Panc1 (cell line): Measurements from ENCODE around the gene CLGN. TPM values are rescaled to one million over a fixed set of nuclear protein-coding genes. Genes with fewer than 3 reads are reported as not detected.

ENCODE experiments used
- ATAC-seq: fragments of 200-7000 bp; cut with Tn5 transposase; 2 replicates; pipeline ENCODE4 v1.9.1; 2020; ENCODE audit warnings: mild to moderate bottlenecking, moderate library complexity
- BruUV-seq: library from RNA; stranded (reverse); fragments of 400-500 nt; replicated peaks from 2 replicates; lab custom pipeline; 2021; lab: Mats Ljungman, UMichigan
- CTCF ChIA-PET: fragments of 300-600 bp; sonication (Branson Sonifier 250); formaldehyde crosslinking; loops from one replicate; lab custom pipeline; 2022; ENCODE audit warnings: antibody characterized with exemption; lab: Charles Lee
- POLR2A ChIA-PET: fragments of 300-600 bp; sonication (Branson Sonifier 250); formaldehyde crosslinking; loops from one replicate; lab custom pipeline; 2022; ENCODE audit warnings: antibody characterized with exemption; lab: Charles Lee
- DNase-seq: peaks from one replicate; pipeline ENCODE4 v3.0.0-alpha.2; 2010; ENCODE audit warnings: low read depth, low spot score
- H3K27ac ChIP-seq: 2 replicates; pipeline ENCODE4 v1.5.1; 2011; ENCODE audit warnings: mild to moderate bottlenecking, low read length, inconsistent platforms
- H3K27me3 ChIP-seq: fragments of 200-500 bp; sonication (Bioruptor generic); 2 replicates; pipeline ENCODE4 v1.6.0; 2014; ENCODE audit warnings: low read length, inconsistent platforms; ENCODE audit not compliant: control insufficient read depth, insufficient read depth
- H3K36me3 ChIP-seq: fragments of 200-500 bp; sonication (Bioruptor generic); 2 replicates; pipeline ENCODE4 v1.5.1; 2014; ENCODE audit warnings: inconsistent platforms, mild to moderate bottlenecking, low read length, moderate library complexity; ENCODE audit not compliant: control insufficient read depth, insufficient read depth
- H3K4me1 ChIP-seq: 2 replicates; pipeline ENCODE4 v1.5.1; 2011; ENCODE audit warnings: inconsistent platforms, mild to moderate bottlenecking, low read length, moderate library complexity; ENCODE audit not compliant: control insufficient read depth, insufficient read depth
- H3K4me3 ChIP-seq, 2 experiments: 2 replicates each; pipeline ENCODE4 v1.5.1; 2011 to 2012; ENCODE audit warnings: low read depth in 2 of 2, low read length in 2 of 2, mild to moderate bottlenecking in 2 of 2, inconsistent platforms in 1 of 2, moderate library complexity in 1 of 2
- H3K9me3 ChIP-seq: fragments of 200-500 bp; sonication (Bioruptor generic); 2 replicates; pipeline ENCODE4 v1.5.1; 2014; ENCODE audit warnings: low read depth, mild to moderate bottlenecking, inconsistent platforms, low read length, moderate library complexity; ENCODE audit not compliant: control insufficient read depth, insufficient read depth
- POLR2AphosphoS5 ChIP-seq: IDR thresholded peaks from 2 replicates; pipeline ENCODE4 v1.6.1; 2012; ENCODE audit warnings: mild to moderate bottlenecking, low read depth, low read length, moderate library complexity
- SIN3A ChIP-seq: IDR thresholded peaks from 2 replicates; pipeline ENCODE4 v1.6.1; 2012; ENCODE audit warnings: low read depth, mild to moderate bottlenecking, low read length, moderate library complexity, borderline replicate concordance; ENCODE audit not compliant: insufficient read depth
- TCF7L2 ChIP-seq: IDR thresholded peaks from 2 replicates; pipeline ENCODE4 v1.6.1; 2011; ENCODE audit warnings: mild to moderate bottlenecking, low read depth, low read length, inconsistent platforms
- in situ Hi-C: cut with HindIII; loops from 2 replicates; pipeline ENCODE4 v1.10.0; 2016; ENCODE audit warnings: low sequenced_read_pairs, low pct_unique_long_range_greater_than_20kb
- intact Hi-C: fragments of 100-400 bp; cut with micrococcal nuclease; formaldehyde crosslinking; loops from one replicate; pipeline ENCODE4 v1.10.0; 2022; ENCODE audit not compliant: unreplicated experiment
- total RNA-seq: library from RNA; stranded (reverse); gene quantifications from one replicate; pipeline ENCODE4 v1.2.1, GENCODE V29; 2021; ENCODE audit not compliant: unreplicated experiment
- TF ChIP-seq, protein P1 (sequence below): fragments of 450-650 bp; IDR thresholded peaks from 2 replicates; pipeline ENCODE4 v1.5.1; 2017; ENCODE audit warnings: mild to moderate bottlenecking
- TF ChIP-seq, protein P2 (sequence below), 2 experiments: IDR thresholded peaks; 2 replicates each; pipeline ENCODE4 v1.6.1; 2011 to 2012; ENCODE audit warnings: low read depth in 2 of 2, control low read depth in 1 of 2, low read length in 1 of 2, mild to moderate bottlenecking in 1 of 2, moderate library complexity in 1 of 2; ENCODE audit not compliant: insufficient read depth in 1 of 2

CLGN gene
- total RNA-seq, 1 experiment from 2014 or later = 5.4 TPM

DNA sequence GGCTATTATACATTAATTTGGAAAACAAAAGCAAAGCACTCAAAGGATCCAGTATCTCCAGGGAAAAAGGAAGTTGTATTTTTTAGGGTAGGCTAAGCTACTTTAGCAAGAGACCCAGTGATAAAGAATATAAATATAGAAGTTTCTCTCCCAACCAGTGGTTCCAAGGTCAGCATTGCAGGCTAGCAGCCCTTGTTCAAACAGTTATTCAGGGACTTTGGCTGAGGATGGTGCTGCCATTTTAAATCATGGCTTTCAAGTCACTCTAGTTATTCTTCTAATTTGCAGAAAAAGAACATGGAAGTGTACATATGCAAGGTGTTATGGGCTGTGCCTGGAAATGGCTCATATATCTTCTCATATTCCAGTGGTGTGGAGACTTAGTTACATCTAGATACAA, 44.7 kb downstream of the CLGN start:
- Histone ChIP-seq H3K36me3 (peaks cover 3% of the 10 kb centered on the region; the same call in 1 of the 2 replicates), H3K27ac (no peak overlapping the region), H3K9me3 (no peaks in the 10 kb centered on the region), H3K4me1 (no peaks in the 10 kb centered on the region), H3K4me3 (no peak overlapping the region), H3K27me3 (no peaks in the 10 kb centered on the region)
- ATAC-seq = no peak
- no peak for DNase-seq
- in situ Hi-C loops = no loop called here
- ChIA-PET POLR2A (no interaction called here), CTCF (interaction anchor here (0.5 kb wide), 1 partner anchor 727 kb away, joined by 9 read pairs; no protein-coding TSS in a partner anchor)
- BruUV-seq = no TSS peak
- intact Hi-C loops = no loop called here
- no peak for TF ChIP-seq TCF7L2
- TF ChIP-seq, protein P1, sequence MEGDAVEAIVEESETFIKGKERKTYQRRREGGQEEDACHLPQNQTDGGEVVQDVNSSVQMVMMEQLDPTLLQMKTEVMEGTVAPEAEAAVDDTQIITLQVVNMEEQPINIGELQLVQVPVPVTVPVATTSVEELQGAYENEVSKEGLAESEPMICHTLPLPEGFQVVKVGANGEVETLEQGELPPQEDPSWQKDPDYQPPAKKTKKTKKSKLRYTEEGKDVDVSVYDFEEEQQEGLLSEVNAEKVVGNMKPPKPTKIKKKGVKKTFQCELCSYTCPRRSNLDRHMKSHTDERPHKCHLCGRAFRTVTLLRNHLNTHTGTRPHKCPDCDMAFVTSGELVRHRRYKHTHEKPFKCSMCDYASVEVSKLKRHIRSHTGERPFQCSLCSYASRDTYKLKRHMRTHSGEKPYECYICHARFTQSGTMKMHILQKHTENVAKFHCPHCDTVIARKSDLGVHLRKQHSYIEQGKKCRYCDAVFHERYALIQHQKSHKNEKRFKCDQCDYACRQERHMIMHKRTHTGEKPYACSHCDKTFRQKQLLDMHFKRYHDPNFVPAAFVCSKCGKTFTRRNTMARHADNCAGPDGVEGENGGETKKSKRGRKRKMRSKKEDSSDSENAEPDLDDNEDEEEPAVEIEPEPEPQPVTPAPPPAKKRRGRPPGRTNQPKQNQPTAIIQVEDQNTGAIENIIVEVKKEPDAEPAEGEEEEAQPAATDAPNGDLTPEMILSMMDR = no peak
- no peak for TF ChIP-seq POLR2AphosphoS5
- no peak for TF ChIP-seq SIN3A
- TF ChIP-seq, protein P2, sequence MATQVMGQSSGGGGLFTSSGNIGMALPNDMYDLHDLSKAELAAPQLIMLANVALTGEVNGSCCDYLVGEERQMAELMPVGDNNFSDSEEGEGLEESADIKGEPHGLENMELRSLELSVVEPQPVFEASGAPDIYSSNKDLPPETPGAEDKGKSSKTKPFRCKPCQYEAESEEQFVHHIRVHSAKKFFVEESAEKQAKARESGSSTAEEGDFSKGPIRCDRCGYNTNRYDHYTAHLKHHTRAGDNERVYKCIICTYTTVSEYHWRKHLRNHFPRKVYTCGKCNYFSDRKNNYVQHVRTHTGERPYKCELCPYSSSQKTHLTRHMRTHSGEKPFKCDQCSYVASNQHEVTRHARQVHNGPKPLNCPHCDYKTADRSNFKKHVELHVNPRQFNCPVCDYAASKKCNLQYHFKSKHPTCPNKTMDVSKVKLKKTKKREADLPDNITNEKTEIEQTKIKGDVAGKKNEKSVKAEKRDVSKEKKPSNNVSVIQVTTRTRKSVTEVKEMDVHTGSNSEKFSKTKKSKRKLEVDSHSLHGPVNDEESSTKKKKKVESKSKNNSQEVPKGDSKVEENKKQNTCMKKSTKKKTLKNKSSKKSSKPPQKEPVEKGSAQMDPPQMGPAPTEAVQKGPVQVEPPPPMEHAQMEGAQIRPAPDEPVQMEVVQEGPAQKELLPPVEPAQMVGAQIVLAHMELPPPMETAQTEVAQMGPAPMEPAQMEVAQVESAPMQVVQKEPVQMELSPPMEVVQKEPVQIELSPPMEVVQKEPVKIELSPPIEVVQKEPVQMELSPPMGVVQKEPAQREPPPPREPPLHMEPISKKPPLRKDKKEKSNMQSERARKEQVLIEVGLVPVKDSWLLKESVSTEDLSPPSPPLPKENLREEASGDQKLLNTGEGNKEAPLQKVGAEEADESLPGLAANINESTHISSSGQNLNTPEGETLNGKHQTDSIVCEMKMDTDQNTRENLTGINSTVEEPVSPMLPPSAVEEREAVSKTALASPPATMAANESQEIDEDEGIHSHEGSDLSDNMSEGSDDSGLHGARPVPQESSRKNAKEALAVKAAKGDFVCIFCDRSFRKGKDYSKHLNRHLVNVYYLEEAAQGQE (IDR thresholded peaks at IDR 0.05; ENCODE audit: insufficient read depth in 1 of 2, low read depth in 2 of 2, low read length in 1 of 2) = no peak

GRCh38 chr4:140374130-140374477, 53.3 kb downstream of the CLGN start:
- DNase-seq = no peak

More at GRCh38 chr4:140374130-140374477, 53.3 kb downstream of the CLGN start:
- TF ChIP-seq SIN3A (no peak), TCF7L2 (no peak), POLR2AphosphoS5 (no peak)
- TF ChIP-seq, protein P2 (IDR thresholded peaks at IDR 0.05; ENCODE audit: insufficient read depth in 1 of 2, low read depth in 2 of 2, low read length in 1 of 2) = no peak
- TF ChIP-seq, protein P1 = no peak
- peak overlapping the region; percentile 92 to 93 for H3K4me3 ChIP-seq
- no peaks in the 10 kb centered on the region for H3K27me3 ChIP-seq
- ChIA-PET POLR2A (no interaction called here), CTCF (interaction anchor here (1.5 kb wide), 1 partner anchor 44 kb away, joined by 4 read pairs; no protein-coding TSS in a partner anchor)
- H3K9me3 ChIP-seq = no peaks in the 10 kb centered on the region
- ATAC-seq = no peak
- in situ Hi-C loops (no loop called here), intact Hi-C loops (no loop called here)
- peaks cover 7% of the 10 kb centered on the region for H3K36me3 ChIP-seq
- no TSS peak for BruUV-seq
- peak overlapping the region; percentile 82 for H3K27ac ChIP-seq
- H3K4me1 ChIP-seq = peaks cover 13% of the 10 kb centered on the region
